ENCODE results near the gene UMAD1.

GRCh38 chr7:7793921-7794320 is 153.4 kb downstream of the UMAD1 start:
- TF ChIP-seq CTCF (IDR thresholded peaks at IDR 0.05) (no peak), POLR2A (IDR thresholded peaks at IDR 0.05; ENCODE audit: low read depth) (no peak)
